ENCODE results near the gene PLEKHM3. TPM values are rescaled to one million over a fixed set of nuclear protein-coding genes. Genes with fewer than 3 reads are reported as not detected.
A peak's percentile ranks its signal among the peaks of the same experiment; 100 is the strongest.
"Not testable (repeated sequence)": the region's sequence is repeated elsewhere in the genome, so short reads cannot be mapped to it uniquely, and the experiment has no call there.

The PLEKHM3 gene
- total RNA-seq, 2 donors from 2014 or later, result 20.5 to 21.8 TPM

DNA sequence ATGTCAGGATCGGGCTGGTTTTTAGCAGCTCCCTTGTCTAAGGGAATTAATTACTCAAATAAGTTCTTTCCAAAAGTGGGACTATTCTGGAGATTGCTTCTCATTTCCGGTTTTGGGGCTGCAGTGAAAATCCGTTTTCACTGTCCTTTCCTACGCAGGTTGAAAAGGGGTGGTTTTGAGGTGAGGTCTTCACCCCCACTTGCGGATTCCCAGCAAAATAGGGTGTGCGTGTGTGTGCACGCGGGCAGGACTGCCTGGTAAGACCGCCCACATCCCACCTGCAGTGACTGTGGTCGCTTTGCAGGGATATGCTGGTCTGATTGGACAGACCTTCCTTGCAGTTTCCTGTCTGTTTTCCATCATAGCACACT, 472 bp upstream of the PLEKHM3 start:
- TF ChIP-seq, protein P1, sequence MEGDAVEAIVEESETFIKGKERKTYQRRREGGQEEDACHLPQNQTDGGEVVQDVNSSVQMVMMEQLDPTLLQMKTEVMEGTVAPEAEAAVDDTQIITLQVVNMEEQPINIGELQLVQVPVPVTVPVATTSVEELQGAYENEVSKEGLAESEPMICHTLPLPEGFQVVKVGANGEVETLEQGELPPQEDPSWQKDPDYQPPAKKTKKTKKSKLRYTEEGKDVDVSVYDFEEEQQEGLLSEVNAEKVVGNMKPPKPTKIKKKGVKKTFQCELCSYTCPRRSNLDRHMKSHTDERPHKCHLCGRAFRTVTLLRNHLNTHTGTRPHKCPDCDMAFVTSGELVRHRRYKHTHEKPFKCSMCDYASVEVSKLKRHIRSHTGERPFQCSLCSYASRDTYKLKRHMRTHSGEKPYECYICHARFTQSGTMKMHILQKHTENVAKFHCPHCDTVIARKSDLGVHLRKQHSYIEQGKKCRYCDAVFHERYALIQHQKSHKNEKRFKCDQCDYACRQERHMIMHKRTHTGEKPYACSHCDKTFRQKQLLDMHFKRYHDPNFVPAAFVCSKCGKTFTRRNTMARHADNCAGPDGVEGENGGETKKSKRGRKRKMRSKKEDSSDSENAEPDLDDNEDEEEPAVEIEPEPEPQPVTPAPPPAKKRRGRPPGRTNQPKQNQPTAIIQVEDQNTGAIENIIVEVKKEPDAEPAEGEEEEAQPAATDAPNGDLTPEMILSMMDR (IDR thresholded peaks at IDR 0.05), result no peak
- no peak for DNase-seq (ENCODE audit: low spot score)
- Histone ChIP-seq H3K27ac (peak overlapping the region; percentile 56 to 68), H3K27me3 (replicated peaks; ENCODE audit: insufficient read depth) (no peaks in the 10 kb centered on the region), H3K4me3 (peak overlapping the region; percentile 92), H3K9me3 (no peaks in the 10 kb centered on the region), H3K4me1 (ENCODE audit: control insufficient read depth in 1 of 2, low read depth in 2 of 2) (peaks cover 7 to 10% of the 10 kb centered on the region in 2 donors), H3K36me3 (no peaks in the 10 kb centered on the region)
- no peak for ATAC-seq (ENCODE audit: insufficient number of reproducible peaks, low FRiP score, low read depth)

DNA sequence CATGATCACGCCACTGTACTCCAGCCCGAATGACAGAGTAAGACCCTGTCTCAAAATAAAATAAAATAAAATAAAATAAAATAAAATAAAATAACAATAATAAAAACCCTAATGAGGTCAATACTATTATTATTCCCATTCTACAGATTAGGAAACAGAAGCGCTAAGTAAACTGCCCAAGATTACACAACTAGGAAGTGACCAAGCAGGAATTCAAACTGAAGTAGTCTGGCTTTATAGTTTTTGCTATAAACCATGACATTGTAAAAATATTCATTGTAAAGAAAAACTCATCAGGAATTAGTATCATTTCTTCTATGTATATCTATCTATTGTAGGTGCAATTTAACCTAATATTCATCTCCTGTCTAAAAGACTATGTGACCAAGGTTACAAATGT, 1.2 kb downstream of the PLEKHM3 start:
- TF ChIP-seq, protein P1 (IDR thresholded peaks at IDR 0.05), result no peak
- Histone ChIP-seq H3K9me3 (no peaks in the 10 kb centered on the region), H3K36me3 (peaks cover 3% of the 10 kb centered on the region), H3K4me1 (ENCODE audit: control insufficient read depth in 1 of 2, low read depth in 2 of 2) (peaks cover 7 to 10% of the 10 kb centered on the region in 2 donors), H3K4me3 (peak overlapping the region; percentile 92), H3K27me3 (replicated peaks; ENCODE audit: insufficient read depth) (no peaks in the 10 kb centered on the region), H3K27ac (no peak overlapping the region)
- DNase-seq (ENCODE audit: low spot score), result no peak
- no peak for ATAC-seq (ENCODE audit: insufficient number of reproducible peaks, low FRiP score, low read depth)

DNA sequence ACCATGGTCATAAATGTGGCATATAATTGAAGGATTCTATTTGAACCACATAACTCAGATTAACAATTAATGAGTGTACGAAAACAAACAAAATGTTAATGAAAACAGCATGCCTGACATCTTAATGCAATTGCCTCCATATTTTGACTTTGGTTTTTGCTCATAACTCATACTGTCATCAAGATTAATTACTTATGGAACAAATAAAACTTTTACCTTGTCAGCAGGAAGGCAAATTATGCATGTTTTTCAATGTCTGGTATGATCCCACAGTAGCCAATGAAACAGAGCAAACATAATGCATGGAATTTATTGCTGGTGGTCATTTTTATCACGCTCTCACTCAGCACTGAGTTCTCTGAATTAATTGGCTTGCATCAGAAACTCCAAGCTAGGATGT, 5.1 kb downstream of the PLEKHM3 start:
- Histone ChIP-seq H3K27me3 (replicated peaks; ENCODE audit: insufficient read depth) (no peaks in the 10 kb centered on the region), H3K36me3 (peaks cover 3% of the 10 kb centered on the region), H3K9me3 (no peaks in the 10 kb centered on the region), H3K4me1 (ENCODE audit: control insufficient read depth in 1 of 2, low read depth in 2 of 2) (peaks cover 3 to 10% of the 10 kb centered on the region in 2 donors), H3K4me3 (no peak overlapping the region), H3K27ac (no peak overlapping the region)
- ATAC-seq (ENCODE audit: insufficient number of reproducible peaks, low FRiP score, low read depth) (no peak), DNase-seq (ENCODE audit: low spot score) (no peak)
- TF ChIP-seq, protein P1 (IDR thresholded peaks at IDR 0.05), result no peak

DNA sequence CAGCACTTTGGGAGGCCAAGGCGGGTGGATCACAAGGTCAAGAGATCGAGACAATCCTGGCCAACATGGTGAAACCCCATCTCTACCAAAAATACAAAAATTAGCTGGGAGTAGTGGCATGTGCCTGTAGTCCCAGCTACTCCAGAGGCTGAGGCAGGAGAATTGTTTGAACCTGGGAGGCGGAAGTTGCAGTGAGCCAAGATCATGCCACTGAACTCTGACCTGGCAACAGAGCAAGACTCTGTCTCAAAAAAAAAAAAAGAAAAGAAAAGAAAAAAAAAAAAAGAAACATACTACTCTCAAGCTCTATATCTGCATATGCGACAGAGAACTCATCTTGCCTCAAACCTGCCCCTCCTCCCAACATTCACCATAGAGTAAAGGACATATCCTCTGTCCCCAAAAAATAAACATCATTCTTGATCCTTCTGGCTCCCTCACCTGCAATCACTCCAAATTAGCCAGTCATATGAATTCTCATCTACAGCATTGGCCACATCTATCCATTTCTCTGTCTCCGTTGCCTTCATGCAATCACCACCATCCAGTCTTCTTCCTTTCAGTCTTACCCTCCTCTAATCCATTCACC, 7.1 kb downstream of the PLEKHM3 start:
- H3K27me3 ChIP-seq (replicated peaks; ENCODE audit: insufficient read depth), result not testable (repeated sequence)

DNA sequence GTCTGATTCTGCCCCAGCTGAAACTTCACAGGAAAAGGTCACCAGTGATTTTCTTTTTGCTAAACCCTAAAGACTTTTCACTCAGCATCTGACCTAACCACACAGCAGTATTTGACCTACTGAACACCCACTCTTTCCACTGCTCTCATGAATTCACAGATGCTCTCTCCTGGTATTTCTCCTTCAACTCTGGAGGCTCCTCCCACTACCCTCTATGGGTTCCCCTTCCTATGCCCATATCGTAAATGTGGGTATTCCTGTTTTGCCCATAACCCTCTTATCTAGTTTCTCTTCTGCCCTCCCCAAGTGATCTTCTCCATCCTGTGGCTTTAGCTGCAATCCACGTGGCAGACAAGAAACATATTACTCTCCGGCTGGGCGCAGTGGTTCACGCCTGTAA, 7.6 kb downstream of the PLEKHM3 start:
- H3K27ac ChIP-seq, result no peak overlapping the region
- H3K4me3 ChIP-seq, result no peak overlapping the region
- H3K36me3 ChIP-seq, result peaks cover 3% of the 10 kb centered on the region
- TF ChIP-seq, protein P1 (IDR thresholded peaks at IDR 0.05), result no peak
- ATAC-seq (ENCODE audit: insufficient number of reproducible peaks, low FRiP score, low read depth), result no peak
- H3K27me3 ChIP-seq (replicated peaks; ENCODE audit: insufficient read depth), result no peaks in the 10 kb centered on the region
- no peak for DNase-seq (ENCODE audit: low spot score)
- no peaks in the 10 kb centered on the region for H3K4me1 ChIP-seq (ENCODE audit: control insufficient read depth in 1 of 2, low read depth in 2 of 2)
- H3K9me3 ChIP-seq, result no peaks in the 10 kb centered on the region

More for the DNA sequence above, 7.1 kb downstream of the PLEKHM3 start:
- H3K9me3 ChIP-seq; DNase-seq (ENCODE audit: low spot score); H3K4me3 ChIP-seq; H3K27ac ChIP-seq; H3K36me3 ChIP-seq; H3K4me1 ChIP-seq (ENCODE audit: control insufficient read depth in 1 of 2, low read depth in 2 of 2); ATAC-seq (ENCODE audit: insufficient number of reproducible peaks, low FRiP score, low read depth): not testable (repeated sequence)

DNA sequence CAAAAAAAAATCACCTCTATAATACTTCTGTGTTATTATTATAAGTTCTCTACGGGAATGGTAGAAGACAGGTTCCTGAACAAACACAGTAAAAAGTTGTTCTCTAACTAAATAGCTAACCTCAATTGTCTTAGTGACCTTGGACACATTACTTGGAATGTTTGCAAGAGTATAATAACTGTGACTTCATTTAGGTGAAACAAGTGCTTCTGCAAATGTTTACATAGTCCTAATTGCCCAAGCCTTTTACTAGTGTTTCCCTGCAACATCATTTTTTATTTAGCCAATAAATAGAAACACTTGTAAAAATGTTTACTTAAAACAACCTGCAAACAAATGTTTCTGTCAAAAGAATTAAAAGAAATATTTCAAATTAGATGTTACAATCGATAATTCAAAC, 9.9 kb downstream of the PLEKHM3 start:
- no peak overlapping the region for H3K4me3 ChIP-seq
- peaks cover 3% of the 10 kb centered on the region for H3K36me3 ChIP-seq
- DNase-seq (ENCODE audit: low spot score) (no peak), ATAC-seq (ENCODE audit: insufficient number of reproducible peaks, low FRiP score, low read depth) (no peak)
- TF ChIP-seq, protein P1 (IDR thresholded peaks at IDR 0.05), result no peak
- H3K27me3 ChIP-seq (replicated peaks; ENCODE audit: insufficient read depth), result no peaks in the 10 kb centered on the region
- no peaks in the 10 kb centered on the region for H3K9me3 ChIP-seq
- H3K27ac ChIP-seq, result no peak overlapping the region
- no peaks in the 10 kb centered on the region for H3K4me1 ChIP-seq (ENCODE audit: control insufficient read depth in 1 of 2, low read depth in 2 of 2)
